CD4-positive, alpha-beta T cell treated with Interleukin-17A for 4 hours (primary cell): Measurements from ENCODE around the gene HIPK2.
A peak's percentile ranks its signal among the peaks of the same experiment; 100 is the strongest.

Experiments used
- DNase-seq: peaks from one replicate; pipeline ENCODE4 v3.0.0-alpha.2; 2020; ENCODE audit warnings: mixed read lengths

The HIPK2 gene

GRCh38 chr7:139750459-139751095 lies 27.2 kb downstream of the HIPK2 start:
- DNase-seq: peak; percentile 35

GRCh38 chr7:139749545-139749944 lies 28.3 kb downstream of the HIPK2 start:
- no peak for DNase-seq

GRCh38 chr7:139748941-139749340 lies 28.9 kb downstream of the HIPK2 start:
- DNase-seq: no peak

GRCh38 chr7:139748373-139748765 lies 29.4 kb downstream of the HIPK2 start:
- DNase-seq: no peak

GRCh38 chr7:139747662-139748372 lies 30.0 kb downstream of the HIPK2 start:
- no peak for DNase-seq

- DNase-seq: no peak
Measured at GRCh38 chr7:139746652-139747051, 31.1 kb downstream of the HIPK2 start.

- no peak for DNase-seq
Measured at GRCh38 chr7:139745678-139746143, 32.1 kb downstream of the HIPK2 start.

GRCh38 chr7:139744768-139745677 lies 32.8 kb downstream of the HIPK2 start:
- DNase-seq: no peak

GRCh38 chr7:139743967-139744767 lies 33.6 kb downstream of the HIPK2 start:
- no peak for DNase-seq

GRCh38 chr7:139743267-139743966 lies 34.4 kb downstream of the HIPK2 start:
- DNase-seq: no peak

GRCh38 chr7:139741789-139742344 lies 35.9 kb downstream of the HIPK2 start:
- no peak for DNase-seq

- no peak for DNase-seq
Measured at GRCh38 chr7:139741239-139741638, 36.6 kb downstream of the HIPK2 start.

GRCh38 chr7:139739863-139740597 lies 37.8 kb downstream of the HIPK2 start:
- DNase-seq: no peak

- DNase-seq: no peak
Measured at GRCh38 chr7:139738772-139739171, 39.0 kb downstream of the HIPK2 start.

GRCh38 chr7:139738101-139738489 lies 39.7 kb downstream of the HIPK2 start:
- DNase-seq: no peak

GRCh38 chr7:139737221-139738100 lies 40.3 kb downstream of the HIPK2 start:
- peak; percentile 54 for DNase-seq

- no peak for DNase-seq
Measured at GRCh38 chr7:139735912-139736595, 41.7 kb downstream of the HIPK2 start.

- no peak for DNase-seq
Measured at GRCh38 chr7:139735466-139735865, 42.3 kb downstream of the HIPK2 start.

- DNase-seq: no peak
Measured at GRCh38 chr7:139734395-139734794, 43.4 kb downstream of the HIPK2 start.
